Neural progenitor cell (in vitro differentiated cells): ENCODE data around the gene LTBP1. TPM values are rescaled to one million over a fixed set of nuclear protein-coding genes. Genes with fewer than 3 reads are reported as not detected.

Experiments
- DNase-seq: peaks from one replicate; pipeline ENCODE4 v3.0.0-alpha.2; 2016; ENCODE audit warnings: low spot score
- H2AFZ ChIP-seq: fragments of 200-600 bp; sonication (generic); replicated peaks from 2 replicates; pipeline ENCODE4 v1.6.1; 2016; ENCODE audit warnings: antibody characterized with exemption
- H3F3A ChIP-seq: fragments of 200-600 bp; sonication (generic); 2 replicates; pipeline ENCODE4 v1.6.1; 2016; ENCODE audit warnings: antibody characterized with exemption, low read depth
- H3K27ac ChIP-seq: fragments of 200-600 bp; sonication (generic); 2 replicates; pipeline ENCODE4 v1.5.1; 2016; ENCODE audit warnings: mild to moderate bottlenecking
- H3K27me3 ChIP-seq: fragments of 200-600 bp; sonication (generic); 2 replicates; pipeline ENCODE4 v1.6.1; 2016; ENCODE audit warnings: mild to moderate bottlenecking, moderate library complexity
- H3K36me3 ChIP-seq: fragments of 200-600 bp; sonication (generic); 2 replicates; pipeline ENCODE4 v1.5.1; 2016
- H3K4me1 ChIP-seq: fragments of 200-600 bp; sonication (generic); 2 replicates; pipeline ENCODE4 v1.6.1; 2016; ENCODE audit warnings: mixed run types
- H3K4me2 ChIP-seq: fragments of 200-600 bp; sonication (generic); 2 replicates; pipeline ENCODE4 v1.6.1; 2016
- H3K4me3 ChIP-seq: fragments of 200-600 bp; sonication (generic); 2 replicates; pipeline ENCODE4 v1.5.1; 2016
- H3K79me2 ChIP-seq: fragments of 200-600 bp; sonication (generic); 2 replicates; pipeline ENCODE4 v1.6.1; 2016; ENCODE audit warnings: low read depth
- H3K9ac ChIP-seq: fragments of 200-600 bp; sonication (generic); 2 replicates; pipeline ENCODE4 v1.6.1; 2016
- H3K9me3 ChIP-seq: fragments of 200-600 bp; sonication (generic); 2 replicates; pipeline ENCODE4 v1.5.1; 2016; ENCODE audit warnings: low read depth
- H4K20me1 ChIP-seq: fragments of 200-600 bp; sonication (generic); 2 replicates; pipeline ENCODE4 v1.6.1; 2016; ENCODE audit warnings: low read depth
- H3K27ac Mint-ChIP-seq: 3 replicates; pipeline ENCODE4 v1.8.0; 2021; ENCODE audit warnings: mixed read lengths
- H3K27me3 Mint-ChIP-seq: 2 replicates; pipeline ENCODE4 v1.8.0; 2022; ENCODE audit warnings: low read depth, mild to moderate bottlenecking, inconsistent platforms, moderate library complexity, mixed read lengths; ENCODE audit not compliant: insufficient read depth
- H3K36me3 Mint-ChIP-seq: 3 replicates; pipeline ENCODE4 v1.8.0; 2021; ENCODE audit warnings: mixed read lengths
- H3K4me1 Mint-ChIP-seq: 3 replicates; pipeline ENCODE4 v1.8.0; 2021; ENCODE audit warnings: mixed read lengths
- H3K4me3 Mint-ChIP-seq: 3 replicates; pipeline ENCODE4 v1.8.0; 2021; ENCODE audit warnings: mild to moderate bottlenecking, moderate library complexity, mixed read lengths
- H3K9me3 Mint-ChIP-seq: 3 replicates; pipeline ENCODE4 v1.8.0; 2020; ENCODE audit warnings: mixed read lengths
- EZH2 ChIP-seq: fragments of 200-600 bp; sonication (generic); IDR thresholded peaks from 2 replicates; pipeline ENCODE4 v1.6.1; 2017; ENCODE audit warnings: antibody characterized with exemption, mild to moderate bottlenecking, moderate library complexity
- EZH2phosphoT487 ChIP-seq: fragments of 200-600 bp; sonication (generic); IDR thresholded peaks from 2 replicates; pipeline ENCODE4 v1.6.1; 2017; ENCODE audit warnings: antibody characterized with exemption
- total RNA-seq: library from RNA; depleted of rRNA; stranded (reverse); fragments of >200 nt; gene quantifications from 2 replicates; pipeline ENCODE4 v1.2.3, GENCODE V29; 2015; ENCODE audit warnings: low replicate concordance
- TF ChIP-seq, protein P1 (sequence below): fragments of 200-600 bp; sonication (generic); IDR thresholded peaks from 2 replicates; pipeline ENCODE4 v1.5.1; 2017; ENCODE audit warnings: antibody characterized with exemption, mild to moderate bottlenecking

The LTBP1 gene
- total RNA-seq, 1 donor from 2014 or later, result 50.5 TPM

DNA sequence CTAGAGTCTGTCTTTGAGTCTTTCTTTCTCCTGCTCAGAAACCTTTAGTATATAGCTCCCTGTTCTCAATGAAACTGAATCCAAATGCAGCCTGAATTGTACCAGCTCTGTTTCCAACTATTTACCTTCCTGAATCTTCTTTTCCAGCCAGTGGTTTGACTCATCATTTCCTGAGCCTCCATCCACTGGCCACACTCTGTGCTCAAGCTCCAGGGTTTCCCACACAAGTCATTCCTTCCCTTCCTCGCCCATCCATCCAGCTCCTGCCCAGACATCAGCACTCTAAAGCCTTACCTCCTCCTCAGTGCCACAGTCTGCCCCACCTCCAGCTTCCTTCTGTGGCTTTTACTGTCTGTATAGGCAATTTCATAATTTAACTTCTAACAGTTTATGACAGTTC lies 296.1 kb downstream of the LTBP1 start:
- no peak overlapping the region for H3K4me3 Mint-ChIP-seq
- TF ChIP-seq EZH2phosphoT487 (no peak), EZH2 (no peak)
- TF ChIP-seq, protein P1, sequence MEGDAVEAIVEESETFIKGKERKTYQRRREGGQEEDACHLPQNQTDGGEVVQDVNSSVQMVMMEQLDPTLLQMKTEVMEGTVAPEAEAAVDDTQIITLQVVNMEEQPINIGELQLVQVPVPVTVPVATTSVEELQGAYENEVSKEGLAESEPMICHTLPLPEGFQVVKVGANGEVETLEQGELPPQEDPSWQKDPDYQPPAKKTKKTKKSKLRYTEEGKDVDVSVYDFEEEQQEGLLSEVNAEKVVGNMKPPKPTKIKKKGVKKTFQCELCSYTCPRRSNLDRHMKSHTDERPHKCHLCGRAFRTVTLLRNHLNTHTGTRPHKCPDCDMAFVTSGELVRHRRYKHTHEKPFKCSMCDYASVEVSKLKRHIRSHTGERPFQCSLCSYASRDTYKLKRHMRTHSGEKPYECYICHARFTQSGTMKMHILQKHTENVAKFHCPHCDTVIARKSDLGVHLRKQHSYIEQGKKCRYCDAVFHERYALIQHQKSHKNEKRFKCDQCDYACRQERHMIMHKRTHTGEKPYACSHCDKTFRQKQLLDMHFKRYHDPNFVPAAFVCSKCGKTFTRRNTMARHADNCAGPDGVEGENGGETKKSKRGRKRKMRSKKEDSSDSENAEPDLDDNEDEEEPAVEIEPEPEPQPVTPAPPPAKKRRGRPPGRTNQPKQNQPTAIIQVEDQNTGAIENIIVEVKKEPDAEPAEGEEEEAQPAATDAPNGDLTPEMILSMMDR, result no peak
- no peaks in the 10 kb centered on the region for H4K20me1 ChIP-seq
- no peaks in the 10 kb centered on the region for H3K36me3 ChIP-seq
- no peaks in the 10 kb centered on the region for H3K4me1 Mint-ChIP-seq
- no peaks in the 10 kb centered on the region for H3F3A ChIP-seq
- no peaks in the 10 kb centered on the region for H3K9me3 ChIP-seq
- no peak overlapping the region for H3K4me2 ChIP-seq
- H3K27ac Mint-ChIP-seq, result no peak overlapping the region
- no peaks in the 10 kb centered on the region for H3K9me3 Mint-ChIP-seq
- H3K4me3 ChIP-seq, result no peak overlapping the region
- no peaks in the 10 kb centered on the region for H3K79me2 ChIP-seq
- no peak overlapping the region for H2AFZ ChIP-seq
- no peaks in the 10 kb centered on the region for H3K27me3 Mint-ChIP-seq
- H3K4me1 ChIP-seq, result no peaks in the 10 kb centered on the region
- no peak for DNase-seq
- H3K36me3 Mint-ChIP-seq, result no peaks in the 10 kb centered on the region
- H3K27me3 ChIP-seq, result no peaks in the 10 kb centered on the region
- H3K27ac ChIP-seq, result no peak overlapping the region
- no peak overlapping the region for H3K9ac ChIP-seq

DNA sequence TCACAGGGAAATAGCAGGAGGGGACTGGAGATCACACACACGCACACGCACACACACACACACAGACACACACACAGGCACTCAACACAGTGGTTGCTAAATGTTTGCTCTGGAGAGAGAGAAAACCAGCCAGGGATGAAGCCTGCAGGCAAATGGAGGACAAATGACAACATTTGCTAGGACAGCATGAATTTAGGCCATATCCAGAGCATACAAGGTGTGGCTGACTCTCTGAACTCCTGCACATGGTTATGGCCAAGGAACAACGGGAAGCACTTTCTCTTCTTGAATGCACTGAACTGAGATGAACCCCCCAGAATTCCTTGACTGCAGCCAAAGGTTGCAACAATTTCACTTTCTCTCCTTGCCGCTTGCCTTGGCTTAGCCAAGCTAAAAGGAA lies 299.7 kb downstream of the LTBP1 start:
- Histone ChIP-seq H3K4me3 (no peak overlapping the region), H3K9ac (no peak overlapping the region), H3K9me3 (no peaks in the 10 kb centered on the region), H3K27me3 (no peaks in the 10 kb centered on the region), H3F3A (no peaks in the 10 kb centered on the region), H3K36me3 (no peaks in the 10 kb centered on the region), H3K79me2 (no peaks in the 10 kb centered on the region), H3K27ac (no peak overlapping the region), H3K4me2 (no peak overlapping the region), H4K20me1 (no peaks in the 10 kb centered on the region), H2AFZ (no peak overlapping the region), H3K4me1 (no peaks in the 10 kb centered on the region)
- TF ChIP-seq, protein P1, result no peak
- TF ChIP-seq EZH2, result no peak
- no peak for TF ChIP-seq EZH2phosphoT487
- Mint-ChIP-seq H3K4me1 (no peaks in the 10 kb centered on the region), H3K9me3 (no peaks in the 10 kb centered on the region), H3K36me3 (no peaks in the 10 kb centered on the region), H3K27ac (no peak overlapping the region), H3K4me3 (no peak overlapping the region), H3K27me3 (no peaks in the 10 kb centered on the region)
- no peak for DNase-seq

DNA sequence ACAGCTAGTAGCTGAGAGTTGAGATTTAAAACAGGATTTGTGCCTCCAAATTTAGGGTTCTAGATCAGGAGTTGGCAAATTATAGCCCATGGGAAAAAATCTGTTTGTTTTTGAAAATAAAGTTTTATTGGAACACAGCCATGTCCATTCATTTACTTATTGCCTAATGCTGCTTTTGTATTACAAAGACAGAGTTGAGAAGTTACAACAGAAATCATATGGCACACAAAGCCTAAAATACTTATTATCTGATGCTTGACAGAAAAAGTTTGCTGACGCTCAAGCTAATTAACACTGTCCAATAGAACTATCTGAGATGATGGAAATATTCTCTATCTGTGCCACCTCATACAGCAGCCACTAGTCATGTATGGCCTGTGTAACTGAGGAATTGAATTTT lies 300.6 kb downstream of the LTBP1 start:
- no peak overlapping the region for H3K27ac Mint-ChIP-seq
- H3K4me2 ChIP-seq, result no peak overlapping the region
- no peak overlapping the region for H3K27ac ChIP-seq
- H3K4me3 Mint-ChIP-seq, result no peak overlapping the region
- no peaks in the 10 kb centered on the region for H3K79me2 ChIP-seq
- no peaks in the 10 kb centered on the region for H3K9me3 ChIP-seq
- no peak overlapping the region for H3K9ac ChIP-seq
- H3K4me1 Mint-ChIP-seq, result no peaks in the 10 kb centered on the region
- H3K36me3 ChIP-seq, result no peaks in the 10 kb centered on the region
- no peaks in the 10 kb centered on the region for H4K20me1 ChIP-seq
- H3K4me1 ChIP-seq, result no peaks in the 10 kb centered on the region
- no peaks in the 10 kb centered on the region for H3K27me3 Mint-ChIP-seq
- H3K27me3 ChIP-seq, result no peaks in the 10 kb centered on the region
- H3K4me3 ChIP-seq, result no peak overlapping the region
- DNase-seq, result no peak
- no peaks in the 10 kb centered on the region for H3K9me3 Mint-ChIP-seq
- no peak for TF ChIP-seq EZH2
- TF ChIP-seq, protein P1, result no peak
- no peaks in the 10 kb centered on the region for H3F3A ChIP-seq
- H2AFZ ChIP-seq, result no peak overlapping the region
- no peaks in the 10 kb centered on the region for H3K36me3 Mint-ChIP-seq
